ENCODE results near the gene GALNT18. TPM values are rescaled to one million over a fixed set of nuclear protein-coding genes. Genes with fewer than 3 reads are reported as not detected.

Gene GALNT18
- total RNA-seq, 1 donor from 2014 or later: 11.7 TPM

GRCh38 chr11:11318961-11319360 lies 302.8 kb downstream of the GALNT18 start:
- no peak for DNase-seq (ENCODE audit: extremely low spot score, unreplicated experiment)
- TF ChIP-seq CTCF (conservative IDR thresholded peaks at IDR 0.05): no peak
- Mint-ChIP-seq H3K4me1 (ENCODE audit: unreplicated experiment) (peaks cover 11% of the 10 kb centered on the region), H3K27ac (no peak overlapping the region), H3K27me3 (no peaks in the 10 kb centered on the region), H3K36me3 (peaks cover 4% of the 10 kb centered on the region), H3K9me3 (peaks cover 5% of the 10 kb centered on the region), H3K4me3 (no peak overlapping the region)

GRCh38 chr11:11318461-11318860 lies 303.3 kb downstream of the GALNT18 start:
- no peak for DNase-seq (ENCODE audit: extremely low spot score, unreplicated experiment)
- H3K4me1 Mint-ChIP-seq (ENCODE audit: unreplicated experiment): peaks cover 11% of the 10 kb centered on the region
- H3K27ac Mint-ChIP-seq: no peak overlapping the region
- H3K36me3 Mint-ChIP-seq: peaks cover 4% of the 10 kb centered on the region
- peaks cover 5% of the 10 kb centered on the region for H3K9me3 Mint-ChIP-seq
- TF ChIP-seq CTCF (conservative IDR thresholded peaks at IDR 0.05): no peak
- H3K27me3 Mint-ChIP-seq: no peaks in the 10 kb centered on the region
- no peak overlapping the region for H3K4me3 Mint-ChIP-seq

- H3K4me1 Mint-ChIP-seq (ENCODE audit: unreplicated experiment): peaks cover 11% of the 10 kb centered on the region
- DNase-seq (ENCODE audit: extremely low spot score, unreplicated experiment): no peak
- H3K9me3 Mint-ChIP-seq: no peaks in the 10 kb centered on the region
- no peaks in the 10 kb centered on the region for H3K36me3 Mint-ChIP-seq
- H3K27ac Mint-ChIP-seq: no peak overlapping the region
- H3K27me3 Mint-ChIP-seq: peaks cover 3% of the 10 kb centered on the region
- H3K4me3 Mint-ChIP-seq: no peak overlapping the region
- TF ChIP-seq CTCF (conservative IDR thresholded peaks at IDR 0.05): no peak
These were observed 305.1 kb downstream of the GALNT18 start for GRCh38 chr11:11316651-11317230.

GRCh38 chr11:11313902-11314692 lies 307.7 kb downstream of the GALNT18 start:
- no peak for TF ChIP-seq CTCF (conservative IDR thresholded peaks at IDR 0.05)
- peaks cover 3% of the 10 kb centered on the region for H3K27me3 Mint-ChIP-seq
- H3K27ac Mint-ChIP-seq: no peak overlapping the region
- H3K9me3 Mint-ChIP-seq: no peaks in the 10 kb centered on the region
- no peak for DNase-seq (ENCODE audit: extremely low spot score, unreplicated experiment)
- no peaks in the 10 kb centered on the region for H3K36me3 Mint-ChIP-seq
- no peak overlapping the region for H3K4me3 Mint-ChIP-seq
- peaks cover 11% of the 10 kb centered on the region for H3K4me1 Mint-ChIP-seq (ENCODE audit: unreplicated experiment)

- H3K27ac Mint-ChIP-seq: no peak overlapping the region
- no peaks in the 10 kb centered on the region for H3K9me3 Mint-ChIP-seq
- no peak for DNase-seq (ENCODE audit: extremely low spot score, unreplicated experiment)
- TF ChIP-seq CTCF (conservative IDR thresholded peaks at IDR 0.05): no peak
- peaks cover 7% of the 10 kb centered on the region for H3K4me1 Mint-ChIP-seq (ENCODE audit: unreplicated experiment)
- no peaks in the 10 kb centered on the region for H3K36me3 Mint-ChIP-seq
- H3K4me3 Mint-ChIP-seq: no peak overlapping the region
- H3K27me3 Mint-ChIP-seq: peaks cover 3% of the 10 kb centered on the region
These were observed 308.4 kb downstream of the GALNT18 start for GRCh38 chr11:11313426-11313825.

Data from type B pancreatic cell (in vitro differentiated cells).